ENCODE data around the gene EYS.

GRCh38 chr6:64850121-64850520 is 856.9 kb downstream of the EYS start:
- no peak for TF ChIP-seq CTCF (IDR thresholded peaks at IDR 0.05; ENCODE audit: low read length)
- no peak for TF ChIP-seq EZH2 (optimal IDR thresholded peaks at IDR 0.05; ENCODE audit: low read depth, low read length)
- TF ChIP-seq EZH2phosphoT487 (IDR thresholded peaks at IDR 0.05; ENCODE audit: low read length) = no peak

Measured in MM.1S (cell line).